HFF-Myc (cell line): Measurements from ENCODE around the gene ATMIN.
A peak's percentile ranks its signal among the peaks of the same experiment; 100 is the strongest.

Experiments used
- DNase-seq: peaks from one replicate; pipeline ENCODE4 v3.0.0-alpha.2; 2011; ENCODE audit warnings: low read depth; ENCODE audit errors: extremely low read depth
- H3K4me3 ChIP-seq: replicated peaks from 2 replicates; pipeline ENCODE4 v1.5.1; 2011; ENCODE audit warnings: low read depth, mild to moderate bottlenecking, control low read depth, low read length
- TF ChIP-seq, protein P1 (sequence below): IDR thresholded peaks from 2 replicates; pipeline ENCODE4 v1.5.1; 2012; ENCODE audit warnings: mild to moderate bottlenecking, low read depth, low read length, control low read depth; ENCODE audit errors: missing control alignments

ATMIN gene

DNA sequence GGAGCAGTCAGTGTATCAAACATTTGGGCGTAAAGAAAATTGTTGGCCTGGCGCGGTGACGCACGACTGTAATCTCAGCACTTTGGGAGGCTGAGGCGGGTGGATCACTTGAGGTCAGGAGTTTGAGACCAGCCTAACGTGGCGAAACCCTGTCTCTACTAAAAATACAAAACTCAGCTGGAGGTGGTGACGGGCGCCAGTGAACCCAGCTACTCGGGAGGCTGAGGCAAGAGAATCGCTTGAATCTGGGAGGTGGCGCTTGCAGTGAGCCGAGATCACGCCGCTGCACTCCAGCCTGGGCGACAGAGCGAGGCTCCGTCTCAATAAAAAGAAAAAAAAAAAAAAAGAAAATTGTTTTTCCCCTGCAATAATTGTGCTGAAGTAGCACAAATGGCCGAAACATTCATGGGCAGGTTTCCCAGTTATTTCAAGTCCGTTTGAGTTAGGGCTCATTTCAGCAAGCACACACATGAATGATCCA lies 59.2 kb downstream of the ATMIN start:
- TF ChIP-seq, protein P1, sequence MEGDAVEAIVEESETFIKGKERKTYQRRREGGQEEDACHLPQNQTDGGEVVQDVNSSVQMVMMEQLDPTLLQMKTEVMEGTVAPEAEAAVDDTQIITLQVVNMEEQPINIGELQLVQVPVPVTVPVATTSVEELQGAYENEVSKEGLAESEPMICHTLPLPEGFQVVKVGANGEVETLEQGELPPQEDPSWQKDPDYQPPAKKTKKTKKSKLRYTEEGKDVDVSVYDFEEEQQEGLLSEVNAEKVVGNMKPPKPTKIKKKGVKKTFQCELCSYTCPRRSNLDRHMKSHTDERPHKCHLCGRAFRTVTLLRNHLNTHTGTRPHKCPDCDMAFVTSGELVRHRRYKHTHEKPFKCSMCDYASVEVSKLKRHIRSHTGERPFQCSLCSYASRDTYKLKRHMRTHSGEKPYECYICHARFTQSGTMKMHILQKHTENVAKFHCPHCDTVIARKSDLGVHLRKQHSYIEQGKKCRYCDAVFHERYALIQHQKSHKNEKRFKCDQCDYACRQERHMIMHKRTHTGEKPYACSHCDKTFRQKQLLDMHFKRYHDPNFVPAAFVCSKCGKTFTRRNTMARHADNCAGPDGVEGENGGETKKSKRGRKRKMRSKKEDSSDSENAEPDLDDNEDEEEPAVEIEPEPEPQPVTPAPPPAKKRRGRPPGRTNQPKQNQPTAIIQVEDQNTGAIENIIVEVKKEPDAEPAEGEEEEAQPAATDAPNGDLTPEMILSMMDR: no peak
- DNase-seq: no peak
- peak overlapping the region; percentile 87 for H3K4me3 ChIP-seq

DNA sequence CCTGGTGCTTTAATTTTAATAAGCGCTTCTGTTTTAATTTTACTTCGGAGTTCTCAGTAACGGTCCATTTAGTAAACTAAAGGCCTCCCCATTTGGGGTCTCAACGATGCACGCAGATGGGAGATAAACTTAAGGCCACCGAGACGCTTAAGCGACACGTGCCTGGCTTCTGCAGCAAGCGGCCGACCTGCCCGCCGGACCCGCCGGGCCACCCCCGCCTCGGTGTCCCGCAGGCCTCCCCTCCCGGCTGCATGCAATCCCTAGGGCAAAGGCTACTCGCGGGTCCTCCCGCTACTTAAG lies 60.0 kb downstream of the ATMIN start:
- H3K4me3 ChIP-seq: peak overlapping the region; percentile 87
- DNase-seq: no peak
- TF ChIP-seq, protein P1: no peak

DNA sequence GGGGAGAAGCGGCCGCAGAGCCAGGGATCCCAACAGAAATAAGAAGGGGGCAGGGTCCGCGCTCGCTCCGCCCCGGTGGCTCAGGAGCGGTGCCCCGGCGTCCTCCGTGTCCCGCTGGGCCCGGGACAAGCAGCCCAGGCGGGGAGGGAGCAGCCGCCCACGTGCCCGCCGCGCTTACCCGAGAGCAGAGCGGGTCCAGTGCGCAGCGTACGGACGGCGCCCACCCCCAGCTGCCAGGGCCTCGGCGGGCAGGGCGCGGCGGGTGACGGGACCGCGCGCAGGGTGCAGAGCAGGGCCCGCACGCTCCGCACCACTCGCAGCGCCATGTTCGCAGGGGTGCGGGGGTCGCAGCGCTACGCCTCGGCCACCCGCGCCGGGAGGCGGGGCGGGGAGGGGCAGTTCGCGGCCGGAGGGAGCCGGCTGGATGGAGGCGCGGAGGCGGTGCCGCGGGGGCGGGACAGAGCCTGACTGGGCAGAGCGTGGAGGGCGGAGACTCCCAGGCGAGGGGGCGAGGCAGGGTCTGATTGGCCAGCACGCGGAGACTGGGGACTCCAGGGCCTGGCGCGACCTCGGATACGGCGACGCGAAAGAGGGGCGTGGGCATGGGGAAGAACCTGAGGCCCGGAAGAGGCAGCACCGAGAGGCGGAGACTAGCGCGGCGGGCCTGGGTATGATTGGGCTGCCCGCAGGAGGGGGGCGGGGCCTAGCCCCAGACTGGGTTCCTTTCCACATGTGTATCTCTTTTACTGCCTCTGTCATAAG lies 60.5 kb downstream of the ATMIN start, which contains the start of gene GCSH:
GCSH (minus strand) TSS at position 443 of the 762 bp plus-strand sequence; CDS start at position 326, 117 bp downstream.
- TF ChIP-seq, protein P1: no peak
- peak; percentile 96 for DNase-seq
- H3K4me3 ChIP-seq: peak within 1 kb of the TSS; percentile 87

DNA sequence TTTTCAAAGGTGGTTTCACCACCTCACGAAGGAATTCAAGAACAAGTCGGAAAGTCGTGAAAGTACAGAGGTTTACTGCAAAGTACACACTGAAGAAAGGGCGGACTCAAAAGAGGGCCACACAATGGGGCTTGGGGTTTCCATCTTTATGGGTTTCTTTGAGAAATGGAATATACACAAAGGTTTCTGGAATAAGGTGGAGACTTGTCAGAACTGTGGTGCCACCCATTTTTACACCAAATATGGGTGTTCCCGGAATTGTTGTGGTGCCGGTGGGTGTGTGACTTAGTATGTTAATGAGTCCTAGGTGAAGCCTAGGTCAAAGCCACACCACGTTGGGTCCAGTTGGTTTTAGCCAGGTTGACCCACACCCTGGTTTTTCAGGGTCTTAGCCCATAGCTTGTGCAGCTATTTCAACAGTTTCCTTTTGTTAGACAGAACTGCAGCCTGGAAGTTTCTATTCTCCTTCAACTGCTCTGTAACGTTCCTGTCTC lies 61.1 kb downstream of the ATMIN start:
- no peak for DNase-seq
- 0 out of 2 replicates have a peak overlapping the region, but pooled peaks have one; percentile 3 for H3K4me3 ChIP-seq
- TF ChIP-seq, protein P1: no peak
